ENCODE measurements around the gene C15orf61.

The C15orf61 gene

GRCh38 chr15:67512933-67513714 is 7.8 kb upstream of the C15orf61 start:
- no peak for DNase-seq

- DNase-seq, result no peak
Measured at GRCh38 chr15:67515090-67515489, 5.8 kb upstream of the C15orf61 start.

GRCh38 chr15:67515557-67515956 is 5.4 kb upstream of the C15orf61 start:
- no peak for DNase-seq

- peak in 1 of 56 donors; percentile 71 for DNase-seq
Measured at GRCh38 chr15:67520321-67521028, 456 bp upstream of the C15orf61 start.

GRCh38 chr15:67521783-67522568 is 1.0 kb downstream of the C15orf61 start:
- DNase-seq, result peak in 1 of 56 donors; percentile 6

- DNase-seq, result no peak
Measured at GRCh38 chr15:67523330-67523729, 2.4 kb downstream of the C15orf61 start.

- DNase-seq, result no peak
Measured at GRCh38 chr15:67524235-67524634, 3.3 kb downstream of the C15orf61 start.

- no peak for DNase-seq
Measured at GRCh38 chr15:67528513-67528912, 7.6 kb downstream of the C15orf61 start.

GRCh38 chr15:67531379-67531914 is 10.5 kb downstream of the C15orf61 start:
- DNase-seq, result no peak

GRCh38 chr15:67533873-67534272 is 12.9 kb downstream of the C15orf61 start:
- no peak for DNase-seq

- DNase-seq, result no peak
Measured at GRCh38 chr15:67534360-67534759, 13.4 kb downstream of the C15orf61 start.

GRCh38 chr15:67537771-67538170 is 16.8 kb downstream of the C15orf61 start:
- DNase-seq, result no peak

GRCh38 chr15:67542420-67543347 is 21.8 kb downstream of the C15orf61 start, which contains the start of gene MAP2K5:
TSS of gene MAP2K5 (plus strand) at chr15:67542703. CDS start at chr15:67543336, 633 bp downstream.
- peak in 55 of 56 donors; percentile 18 to 90 (median 76) for DNase-seq

GRCh38 chr15:67543348-67543718 is 22.4 kb downstream of the C15orf61 start:
- peak in 4 of 56 donors; percentile 14 to 46 (median 28) for DNase-seq

- no peak for DNase-seq
Measured at GRCh38 chr15:67544475-67544874, 23.5 kb downstream of the C15orf61 start.

GRCh38 chr15:67545864-67546263 is 24.9 kb downstream of the C15orf61 start:
- DNase-seq, result no peak

- DNase-seq, result no peak
Measured at GRCh38 chr15:67547064-67547463, 26.1 kb downstream of the C15orf61 start.

GRCh38 chr15:67547836-67548235 is 26.9 kb downstream of the C15orf61 start:
- no peak for DNase-seq

GRCh38 chr15:67548236-67548852 is 27.4 kb downstream of the C15orf61 start:
- DNase-seq, result peak in 4 of 56 donors; percentile 0 to 8 (median 2)
